ENCODE results near the gene ELOF1.

GRCh38 chr19:11596156-11596555 lies 37.1 kb upstream of the ELOF1 start:
- TF ChIP-seq POLR2AphosphoS5 (IDR thresholded peaks at IDR 0.05) (no peak), CTCF (IDR thresholded peaks at IDR 0.05; ENCODE audit: poor library complexity, severe bottlenecking) (no peak), REST (IDR thresholded peaks at IDR 0.05; ENCODE audit: borderline replicate concordance) (no peak), TAF1 (IDR thresholded peaks at IDR 0.05; ENCODE audit: low read depth) (no peak), MXI1 (conservative IDR thresholded peaks at IDR 0.05; ENCODE audit: poor library complexity, severe bottlenecking) (no peak), EP300 (conservative IDR thresholded peaks at IDR 0.05; ENCODE audit: poor library complexity, severe bottlenecking) (no peak), EZH2 (IDR thresholded peaks at IDR 0.05; ENCODE audit: borderline replicate concordance, insufficient read depth, low read length, poor library complexity, severe bottlenecking) (no peak), RAD21 (conservative IDR thresholded peaks at IDR 0.05) (no peak), SMC3 (conservative IDR thresholded peaks at IDR 0.05; ENCODE audit: poor library complexity) (no peak)

Measured in neural cell (in vitro differentiated cells).